BJ (cell line): ENCODE measurements around the gene ZNF536. TPM values are rescaled to one million over a fixed set of nuclear protein-coding genes. Genes with fewer than 3 reads are reported as not detected.

Source experiments
- CTCF ChIA-PET: fragments of 350-600 bp; formaldehyde crosslinking; extraction: SDS; loops from one replicate; lab custom pipeline; 2021; ENCODE audit warnings: antibody characterized with exemption, inconsistent platforms; lab: Yijun Ruan, JAX
- POLR2A ChIA-PET: fragments of 300-600 bp; sonication (Branson Sonifier 250); formaldehyde crosslinking; extraction: SDS; loops from one replicate; lab custom pipeline; 2021; ENCODE audit warnings: antibody characterized with exemption; lab: Charles Lee
- DNase-seq: peaks from one replicate; pipeline ENCODE4 v3.0.0-alpha.2; 2011; ENCODE audit warnings: low read depth
- H3K27me3 ChIP-seq: 2 replicates; pipeline ENCODE4 v1.6.0; 2011; ENCODE audit warnings: low read length; ENCODE audit not compliant: control insufficient read depth, insufficient read depth
- H3K36me3 ChIP-seq: 2 replicates; pipeline ENCODE4 v1.5.1; 2011; ENCODE audit warnings: low read length; ENCODE audit not compliant: control insufficient read depth, insufficient read depth
- H3K4me3 ChIP-seq: 2 replicates; pipeline ENCODE4 v1.5.1; 2011; ENCODE audit warnings: low read depth, mild to moderate bottlenecking, control low read depth, low read length
- polyA plus RNA-seq: library from polyadenylated mRNA; depleted of rRNA; stranded (reverse); fragments of >200 nt; gene quantifications from 2 replicates; pipeline ENCODE4 v1.2.3, GENCODE V29; 2011
- TF ChIP-seq, protein P1 (sequence below): IDR thresholded peaks from 2 replicates; pipeline ENCODE4 v1.5.1; 2011; ENCODE audit warnings: low read depth, mild to moderate bottlenecking, control low read depth, inconsistent platforms, low read length, moderate library complexity; ENCODE audit not compliant: insufficient read depth

ZNF536 gene
- polyA plus RNA-seq, 1 experiment: not detected

DNA sequence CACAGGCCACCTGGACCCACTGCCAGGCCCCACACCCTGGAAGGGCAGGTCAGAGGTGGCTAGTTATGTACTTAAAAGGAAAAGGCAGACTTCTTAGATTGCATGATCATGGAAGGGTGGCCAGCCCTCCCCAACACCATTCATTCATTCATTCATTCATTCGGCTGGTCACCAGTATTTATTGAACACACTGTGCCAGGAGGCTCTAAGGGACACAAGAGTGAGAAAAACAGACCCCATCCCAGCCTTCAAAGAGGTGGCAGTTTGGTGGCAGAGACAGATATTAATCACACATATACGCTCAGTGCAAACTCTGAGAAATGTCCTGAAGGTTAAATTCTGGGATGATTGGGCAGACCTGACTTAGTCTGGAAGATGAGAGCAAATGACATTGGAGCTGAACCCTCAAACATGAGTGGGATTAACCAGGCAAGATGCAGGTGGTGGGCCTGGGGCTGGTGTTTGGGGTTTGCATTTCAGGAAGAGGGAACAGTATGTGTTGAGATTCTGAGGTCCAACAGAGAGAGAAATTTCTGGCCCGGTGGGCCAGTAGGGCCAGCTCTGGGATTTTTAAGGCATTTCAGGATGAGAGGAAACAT is 147.5 kb downstream of the ZNF536 start:
- Histone ChIP-seq H3K27me3 (no peaks in the 10 kb centered on the region), H3K36me3 (no peaks in the 10 kb centered on the region), H3K4me3 (no peak overlapping the region)
- ChIA-PET POLR2A (no interaction called here), CTCF (no interaction called here)
- DNase-seq: no peak
- TF ChIP-seq, protein P1, sequence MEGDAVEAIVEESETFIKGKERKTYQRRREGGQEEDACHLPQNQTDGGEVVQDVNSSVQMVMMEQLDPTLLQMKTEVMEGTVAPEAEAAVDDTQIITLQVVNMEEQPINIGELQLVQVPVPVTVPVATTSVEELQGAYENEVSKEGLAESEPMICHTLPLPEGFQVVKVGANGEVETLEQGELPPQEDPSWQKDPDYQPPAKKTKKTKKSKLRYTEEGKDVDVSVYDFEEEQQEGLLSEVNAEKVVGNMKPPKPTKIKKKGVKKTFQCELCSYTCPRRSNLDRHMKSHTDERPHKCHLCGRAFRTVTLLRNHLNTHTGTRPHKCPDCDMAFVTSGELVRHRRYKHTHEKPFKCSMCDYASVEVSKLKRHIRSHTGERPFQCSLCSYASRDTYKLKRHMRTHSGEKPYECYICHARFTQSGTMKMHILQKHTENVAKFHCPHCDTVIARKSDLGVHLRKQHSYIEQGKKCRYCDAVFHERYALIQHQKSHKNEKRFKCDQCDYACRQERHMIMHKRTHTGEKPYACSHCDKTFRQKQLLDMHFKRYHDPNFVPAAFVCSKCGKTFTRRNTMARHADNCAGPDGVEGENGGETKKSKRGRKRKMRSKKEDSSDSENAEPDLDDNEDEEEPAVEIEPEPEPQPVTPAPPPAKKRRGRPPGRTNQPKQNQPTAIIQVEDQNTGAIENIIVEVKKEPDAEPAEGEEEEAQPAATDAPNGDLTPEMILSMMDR: no peak

GRCh38 chr19:30520735-30521479 is 148.7 kb downstream of the ZNF536 start:
- DNase-seq: no peak
- Histone ChIP-seq H3K36me3 (no peaks in the 10 kb centered on the region), H3K4me3 (no peak overlapping the region), H3K27me3 (no peaks in the 10 kb centered on the region)
- ChIA-PET CTCF (interaction anchor here (0.6 to 1.2 kb wide), 2 partner anchors 22 to 262 kb away, joined by 3 to 4 read pairs; no protein-coding TSS in a partner anchor), POLR2A (no interaction called here)
- TF ChIP-seq, protein P1: no peak

DNA sequence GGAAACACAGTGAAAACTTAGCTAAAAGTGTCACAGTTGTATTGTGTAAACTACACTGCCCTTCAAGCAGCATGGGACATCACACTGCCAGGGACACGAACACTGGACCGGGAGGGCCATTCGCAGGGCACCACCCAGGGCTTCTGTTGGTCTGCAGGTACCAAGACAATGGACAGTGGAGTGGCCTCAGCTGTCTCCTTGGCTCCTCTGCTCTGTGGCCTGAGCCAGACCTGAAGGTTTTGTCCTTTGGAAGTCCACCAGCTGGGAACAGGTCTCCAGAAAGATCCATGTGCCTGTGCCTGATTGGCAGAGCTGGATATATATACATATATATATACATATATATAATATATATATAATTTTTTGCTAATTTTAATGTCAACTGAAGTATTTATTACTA is 149.8 kb downstream of the ZNF536 start:
- no peaks in the 10 kb centered on the region for H3K36me3 ChIP-seq
- TF ChIP-seq, protein P1: no peak
- DNase-seq: no peak
- no peaks in the 10 kb centered on the region for H3K27me3 ChIP-seq
- no peak overlapping the region for H3K4me3 ChIP-seq
- ChIA-PET CTCF (interaction anchor here (1.2 kb wide), 1 partner anchor 23 kb away, joined by 4 read pairs; no protein-coding TSS in a partner anchor), POLR2A (no interaction called here)

DNA sequence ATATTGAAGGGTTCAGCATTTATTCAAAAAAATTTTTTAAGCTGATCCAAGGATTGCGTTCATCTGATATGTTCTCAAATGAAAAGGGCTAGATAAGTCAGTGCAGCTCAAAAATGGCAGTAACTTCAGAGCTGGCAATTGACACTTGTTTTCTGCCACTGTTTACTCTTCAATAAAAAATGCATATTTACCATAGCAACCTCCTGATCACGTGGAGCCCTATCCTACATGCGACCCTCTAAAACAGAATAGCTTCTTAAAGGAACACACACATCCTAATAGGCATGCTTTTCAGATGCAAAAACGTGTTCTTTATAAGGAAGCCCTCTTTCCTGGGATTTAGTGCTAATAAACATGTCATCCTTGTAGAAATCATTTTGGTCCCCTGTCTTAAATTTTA is 150.2 kb downstream of the ZNF536 start:
- TF ChIP-seq, protein P1: no peak
- ChIA-PET CTCF (no interaction called here), POLR2A (no interaction called here)
- no peak for DNase-seq
- no peaks in the 10 kb centered on the region for H3K36me3 ChIP-seq
- no peaks in the 10 kb centered on the region for H3K27me3 ChIP-seq
- H3K4me3 ChIP-seq: no peak overlapping the region

GRCh38 chr19:30523791-30524190 is 151.6 kb downstream of the ZNF536 start:
- ChIA-PET POLR2A (no interaction called here), CTCF (no interaction called here)
- DNase-seq: no peak
- H3K27me3 ChIP-seq: no peaks in the 10 kb centered on the region
- no peak overlapping the region for H3K4me3 ChIP-seq
- TF ChIP-seq, protein P1: no peak
- H3K36me3 ChIP-seq: no peaks in the 10 kb centered on the region
